ENCODE results near the gene SCN1B. TPM values are rescaled to one million over a fixed set of nuclear protein-coding genes. Genes with fewer than 3 reads are reported as not detected.
A peak's percentile ranks its signal among the peaks of the same experiment; 100 is the strongest.
"Not testable (repeated sequence)": the region's sequence is repeated elsewhere in the genome, so short reads cannot be mapped to it uniquely, and the experiment has no call there.

The SCN1B gene
- total and polyA plus RNA-seq, 7 donors, result 55.6 to 345 (median 248) TPM

GRCh38 chr19:35011091-35011689 lies 19.1 kb upstream of the SCN1B start:
- WGBS, 3 donors, result 80 to 88% (median 85%) methylated on average over 13 of the region's 13 CpGs
- TF ChIP-seq, protein P1, sequence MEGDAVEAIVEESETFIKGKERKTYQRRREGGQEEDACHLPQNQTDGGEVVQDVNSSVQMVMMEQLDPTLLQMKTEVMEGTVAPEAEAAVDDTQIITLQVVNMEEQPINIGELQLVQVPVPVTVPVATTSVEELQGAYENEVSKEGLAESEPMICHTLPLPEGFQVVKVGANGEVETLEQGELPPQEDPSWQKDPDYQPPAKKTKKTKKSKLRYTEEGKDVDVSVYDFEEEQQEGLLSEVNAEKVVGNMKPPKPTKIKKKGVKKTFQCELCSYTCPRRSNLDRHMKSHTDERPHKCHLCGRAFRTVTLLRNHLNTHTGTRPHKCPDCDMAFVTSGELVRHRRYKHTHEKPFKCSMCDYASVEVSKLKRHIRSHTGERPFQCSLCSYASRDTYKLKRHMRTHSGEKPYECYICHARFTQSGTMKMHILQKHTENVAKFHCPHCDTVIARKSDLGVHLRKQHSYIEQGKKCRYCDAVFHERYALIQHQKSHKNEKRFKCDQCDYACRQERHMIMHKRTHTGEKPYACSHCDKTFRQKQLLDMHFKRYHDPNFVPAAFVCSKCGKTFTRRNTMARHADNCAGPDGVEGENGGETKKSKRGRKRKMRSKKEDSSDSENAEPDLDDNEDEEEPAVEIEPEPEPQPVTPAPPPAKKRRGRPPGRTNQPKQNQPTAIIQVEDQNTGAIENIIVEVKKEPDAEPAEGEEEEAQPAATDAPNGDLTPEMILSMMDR (IDR thresholded peaks at IDR 0.05), result no peak
- no peaks in the 10 kb centered on the region for H3K27me3 ChIP-seq (ENCODE audit: insufficient read depth in 3 of 3, low read length in 2 of 3)
- ATAC-seq (no peak), DNase-seq (no peak)
- H3K4me3 ChIP-seq, result no peak overlapping the region
- intact Hi-C loops (cut with DNase I), result no loop called here
- peaks cover 8% of the 10 kb centered on the region for H3K4me1 ChIP-seq
- no peaks in the 10 kb centered on the region for H3K9me3 ChIP-seq
- peaks cover 0 to 63% of the 10 kb centered on the region in 2 donors for H3K36me3 ChIP-seq (ENCODE audit: insufficient read depth in 1 of 2, low read depth in 1 of 2)
- no peak overlapping the region for H3K27ac ChIP-seq

GRCh38 chr19:35011737-35012682 lies 18.3 kb upstream of the SCN1B start:
- Histone ChIP-seq H3K27ac (no peak overlapping the region), H3K4me3 (no peak overlapping the region), H3K4me1 (peaks cover 8% of the 10 kb centered on the region), H3K27me3 (ENCODE audit: insufficient read depth in 3 of 3, low read length in 2 of 3) (no peaks in the 10 kb centered on the region), H3K9me3 (no peaks in the 10 kb centered on the region), H3K36me3 (ENCODE audit: insufficient read depth in 1 of 2, low read depth in 1 of 2) (peaks cover 0 to 70% of the 10 kb centered on the region in 2 donors)
- TF ChIP-seq, protein P1 (IDR thresholded peaks at IDR 0.05), result no peak
- DNase-seq, result no peak
- 80 to 88% (median 83%) methylated on average over 18 of the region's 18 CpGs for WGBS, 3 donors
- intact Hi-C loops (cut with DNase I), result loop anchor here in 1 of 2 donors (2.0 kb wide), 1 partner anchor 39 kb away; no protein-coding TSS in a partner anchor
- no peak for ATAC-seq

DNA sequence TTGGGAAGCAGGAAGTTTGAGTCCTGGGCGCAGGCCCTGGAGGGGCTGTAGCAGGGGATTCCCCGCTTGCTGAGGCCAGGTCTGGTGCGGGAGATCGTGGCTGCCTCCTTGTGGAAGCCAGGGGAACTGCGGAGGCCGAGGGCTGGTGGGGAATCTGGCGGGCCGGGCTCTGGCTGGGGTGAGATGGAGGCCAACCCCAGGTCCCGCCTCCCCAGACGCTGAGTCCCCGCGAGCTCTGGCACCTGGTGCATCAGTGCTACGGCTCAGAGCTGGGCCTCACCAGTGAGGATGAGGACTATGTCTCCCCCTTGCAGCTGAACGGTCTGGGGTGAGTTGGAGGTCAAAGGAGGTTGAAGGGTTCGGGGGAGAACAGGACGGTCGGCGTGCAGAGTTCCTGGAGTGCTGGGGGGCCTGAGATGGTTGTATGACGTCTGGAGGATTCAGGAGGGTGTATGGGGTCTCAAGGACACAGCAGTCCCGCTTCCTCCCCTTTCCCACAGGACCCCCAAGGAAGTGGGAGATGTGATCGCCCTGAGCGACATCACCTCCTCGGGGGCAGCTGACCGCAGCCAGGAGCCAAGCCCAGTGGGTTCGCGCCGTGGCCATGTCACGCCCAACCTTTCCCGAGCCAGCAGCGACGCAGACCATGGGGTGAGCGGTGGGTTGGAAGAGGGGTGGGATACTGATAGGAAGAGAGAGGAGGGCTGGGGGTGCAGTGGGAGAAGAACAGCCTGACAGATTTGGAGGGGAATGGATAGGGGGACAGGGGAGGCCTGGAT lies 17.0 kb upstream of the SCN1B start:
- ATAC-seq (peak; percentile 74 to 85 (median 78)), DNase-seq (peak; percentile 75 to 86)
- Histone ChIP-seq H3K27me3 (ENCODE audit: insufficient read depth in 3 of 3, low read length in 2 of 3) (no peaks in the 10 kb centered on the region), H3K4me1 (peaks cover 8% of the 10 kb centered on the region), H3K36me3 (ENCODE audit: insufficient read depth in 1 of 2, low read depth in 1 of 2) (peaks cover 0 to 82% of the 10 kb centered on the region in 2 donors), H3K27ac (no peak overlapping the region), H3K9me3 (no peaks in the 10 kb centered on the region), H3K4me3 (no peak overlapping the region)
- intact Hi-C loops (cut with DNase I), result loop anchor here (1.0 to 2.0 kb wide), 2 partner anchors 40 kb away; no protein-coding TSS in a partner anchor
- TF ChIP-seq, protein P1 (IDR thresholded peaks at IDR 0.05), result peak; percentile 94
- 54 to 58% (median 54%) methylated on average over 31 to 32 of the region's 32 CpGs for WGBS, 3 donors

DNA sequence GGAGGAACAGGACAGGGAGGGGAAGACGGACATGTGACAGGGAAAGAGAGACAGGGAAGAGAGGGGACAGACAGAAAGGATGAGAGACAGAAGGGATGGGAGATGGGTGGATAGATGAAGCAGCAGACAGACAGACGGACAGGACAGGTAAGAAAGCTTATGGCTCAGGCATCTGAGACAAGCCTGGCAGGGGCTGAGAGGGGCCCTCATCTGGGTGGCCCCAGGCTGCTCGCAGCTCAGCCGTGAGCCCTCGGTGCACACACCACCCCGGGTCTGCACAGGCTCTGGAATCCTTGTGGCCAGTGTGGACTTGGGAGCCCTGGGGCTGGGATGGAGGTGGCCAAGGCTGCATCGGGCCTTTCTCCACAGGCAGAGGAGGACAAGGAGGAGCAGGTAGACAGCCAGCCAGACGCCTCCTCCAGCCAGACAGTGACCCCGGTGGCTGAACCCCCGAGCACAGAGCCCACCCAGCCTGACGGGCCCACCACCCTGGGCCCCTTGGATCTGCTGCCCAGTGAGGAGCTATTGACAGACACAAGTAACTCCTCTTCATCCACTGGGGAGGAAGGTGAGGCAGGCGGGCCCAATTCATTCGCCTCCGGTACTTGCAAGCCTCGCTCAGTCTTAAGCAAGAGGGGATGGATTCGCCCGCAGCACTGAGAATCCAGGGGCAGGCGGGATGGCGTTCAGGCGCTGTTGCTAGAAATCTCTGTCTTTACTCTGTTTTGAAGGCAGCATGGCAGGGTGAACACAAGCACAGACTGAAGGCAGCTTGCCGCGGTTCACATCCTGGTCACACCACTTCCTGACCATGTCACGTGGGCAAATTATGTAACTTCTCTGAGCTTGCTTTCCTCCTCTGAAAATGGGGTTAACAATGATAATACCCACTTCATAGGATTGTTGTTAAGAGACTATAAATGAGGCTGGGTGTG lies 16.2 kb upstream of the SCN1B start:
- H3K27me3 ChIP-seq (ENCODE audit: insufficient read depth in 3 of 3, low read length in 2 of 3), result no peaks in the 10 kb centered on the region
- TF ChIP-seq, protein P1 (IDR thresholded peaks at IDR 0.05), result no peak
- H3K27ac ChIP-seq, result no peak overlapping the region
- ATAC-seq (no peak), DNase-seq (no peak)
- intact Hi-C loops (cut with DNase I), result loop anchor here (1.0 to 2.0 kb wide), 2 partner anchors 41 kb away; no protein-coding TSS in a partner anchor
- peaks cover 0 to 87% of the 10 kb centered on the region in 2 donors for H3K36me3 ChIP-seq (ENCODE audit: insufficient read depth in 1 of 2, low read depth in 1 of 2)
- H3K4me1 ChIP-seq, result peaks cover 8% of the 10 kb centered on the region
- 88 to 90% (median 90%) methylated on average over 23 of the region's 23 CpGs for WGBS, 3 donors
- H3K4me3 ChIP-seq, result no peak overlapping the region
- no peaks in the 10 kb centered on the region for H3K9me3 ChIP-seq

DNA sequence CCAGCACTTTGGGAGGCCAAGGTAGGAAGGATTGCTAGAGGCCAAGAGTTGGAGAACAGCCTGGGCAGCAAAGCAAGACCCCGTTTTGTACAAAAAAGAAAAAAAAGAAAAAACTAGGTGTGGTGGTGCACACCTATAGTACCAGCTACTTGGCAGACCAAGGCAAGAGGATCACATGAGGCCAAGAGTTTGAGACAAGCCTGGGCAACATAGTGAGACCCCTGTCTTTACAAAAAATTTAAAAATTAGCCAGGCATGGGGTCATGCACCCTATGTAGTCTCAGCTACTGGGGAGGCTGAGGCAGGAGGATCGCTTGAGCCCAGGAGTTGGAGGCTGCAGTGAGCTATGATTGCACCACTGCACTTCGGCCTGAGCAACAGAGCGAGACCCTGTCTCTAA lies 15.5 kb upstream of the SCN1B start:
- DNase-seq; intact Hi-C loops (cut with DNase I); H3K4me1 ChIP-seq; H3K4me3 ChIP-seq; H3K27me3 ChIP-seq (ENCODE audit: insufficient read depth in 3 of 3, low read length in 2 of 3); ATAC-seq; H3K27ac ChIP-seq; H3K9me3 ChIP-seq: not testable (repeated sequence)
- WGBS, 3 donors, result 85 to 98% (median 92%) methylated on average over 4 of the region's 4 CpGs
- peaks cover 0 to 87% of the 10 kb centered on the region in 2 donors for H3K36me3 ChIP-seq (ENCODE audit: insufficient read depth in 1 of 2, low read depth in 1 of 2)

Measured in psoas muscle (tissue), 8 donors.